Trophoblast cell (in vitro differentiated cells and primary cell): ENCODE measurements around the gene ACSL1. TPM values are rescaled to one million over a fixed set of nuclear protein-coding genes. Genes with fewer than 3 reads are reported as not detected.

Experiments
- DNase-seq, 2 donors: peaks; one replicate each; pipeline ENCODE4 v3.0.0-alpha.2; 2016
- H2AFZ ChIP-seq: 2 replicates; pipeline ENCODE4 v1.6.1; 2013; ENCODE audit warnings: low read length, moderate library complexity, mild to moderate bottlenecking; ENCODE audit not compliant: insufficient read depth, poor library complexity
- H2AK5ac ChIP-seq: 2 replicates; pipeline ENCODE4 v1.6.1; 2013; ENCODE audit warnings: mild to moderate bottlenecking, low read length
- H2BK120ac ChIP-seq: 2 replicates; pipeline ENCODE4 v1.6.1; 2013; ENCODE audit warnings: low read length, mild to moderate bottlenecking, moderate library complexity; ENCODE audit not compliant: insufficient read depth, poor library complexity
- H2BK12ac ChIP-seq: 2 replicates; pipeline ENCODE4 v1.6.1; 2013; ENCODE audit warnings: mild to moderate bottlenecking, low read length, moderate library complexity
- H2BK5ac ChIP-seq: 2 replicates; pipeline ENCODE4 v1.6.1; 2013; ENCODE audit warnings: low read length, low read depth, moderate library complexity, mild to moderate bottlenecking; ENCODE audit not compliant: poor library complexity
- H3K14ac ChIP-seq: 2 replicates; pipeline ENCODE4 v1.6.1; 2013; ENCODE audit warnings: mild to moderate bottlenecking, low read length
- H3K18ac ChIP-seq: 2 replicates; pipeline ENCODE4 v1.6.1; 2013; ENCODE audit warnings: mild to moderate bottlenecking, low read length
- H3K23ac ChIP-seq: 2 replicates; pipeline ENCODE4 v1.6.1; 2013; ENCODE audit warnings: low read length
- H3K27ac ChIP-seq: 2 replicates; pipeline ENCODE4 v1.5.1; 2013; ENCODE audit warnings: low read depth, mild to moderate bottlenecking, inconsistent platforms, low read length, moderate library complexity
- H3K27me3 ChIP-seq: 2 replicates; pipeline ENCODE4 v1.6.1; 2013; ENCODE audit warnings: inconsistent platforms, mild to moderate bottlenecking, low read length, moderate library complexity; ENCODE audit not compliant: insufficient read depth
- H3K36me3 ChIP-seq, 2 experiments: 1 replicate in 1 of 2; 2 replicates in 1 of 2; pipeline ENCODE4 v1.6.1; 2013; ENCODE audit warnings: low read length in 2 of 2, mild to moderate bottlenecking in 2 of 2, moderate library complexity in 1 of 2; ENCODE audit not compliant: insufficient read depth in 2 of 2, control insufficient read depth in 1 of 2
- H3K4ac ChIP-seq: 2 replicates; pipeline ENCODE4 v1.6.1; 2013; ENCODE audit warnings: low read depth, mild to moderate bottlenecking, low read length, moderate library complexity
- H3K4me1 ChIP-seq, 2 experiments: 1 replicate in 1 of 2; 2 replicates in 1 of 2; pipeline ENCODE4 v1.6.1; 2013; ENCODE audit warnings: low read length in 2 of 2, mild to moderate bottlenecking in 2 of 2, moderate library complexity in 1 of 2; ENCODE audit not compliant: insufficient read depth in 2 of 2, control insufficient read depth in 1 of 2
- H3K4me2 ChIP-seq: 2 replicates; pipeline ENCODE4 v1.6.1; 2013; ENCODE audit warnings: inconsistent platforms, mild to moderate bottlenecking, low read length, moderate library complexity
- H3K4me3 ChIP-seq: 2 replicates; pipeline ENCODE4 v1.5.1; 2013; ENCODE audit warnings: mild to moderate bottlenecking, low read depth, low read length, inconsistent platforms
- H3K79me1 ChIP-seq: one replicate; pipeline ENCODE4 v1.6.1; 2013; ENCODE audit warnings: low read length
- H3K79me2 ChIP-seq: 2 replicates; pipeline ENCODE4 v1.6.1; 2013; ENCODE audit warnings: low read length, mild to moderate bottlenecking; ENCODE audit not compliant: control insufficient read depth, insufficient read depth, poor library complexity
- H3K9ac ChIP-seq: 2 replicates; pipeline ENCODE4 v1.6.1; 2013; ENCODE audit warnings: mild to moderate bottlenecking, low read length
- H3K9me3 ChIP-seq: 2 replicates; pipeline ENCODE4 v1.6.1; 2013; ENCODE audit warnings: low read depth, mild to moderate bottlenecking, control low read depth, inconsistent platforms, low read length; ENCODE audit not compliant: insufficient read depth
- H4K12ac ChIP-seq: 2 replicates; pipeline ENCODE4 v1.6.1; 2013; ENCODE audit warnings: low read depth, mild to moderate bottlenecking, low read length, moderate library complexity
- H4K8ac ChIP-seq: 2 replicates; pipeline ENCODE4 v1.6.1; 2013; ENCODE audit warnings: low read depth, mild to moderate bottlenecking, low read length, moderate library complexity
- H4K91ac ChIP-seq: one replicate; pipeline ENCODE4 v1.6.1; 2013; ENCODE audit warnings: low read depth, mild to moderate bottlenecking, low read length, moderate library complexity
- WGBS: extraction: QIAGEN DNeasy Blood & Tissue Kit; methylation state at CpG from one replicate; pipeline ENCODE4 v1.1.7; 2013; ENCODE audit warnings: missing lambda C conversion rate; ENCODE audit not compliant: insufficient read length, insufficient coverage; ENCODE audit errors: extremely low coverage; 5-methylcytosine and 5-hydroxymethylcytosine counted together
- polyA plus RNA-seq: library from polyadenylated mRNA; stranded (reverse); fragments of 200-250 nt; gene quantifications from 2 replicates; pipeline ENCODE4 v1.2.3, GENCODE V29; 2013

ACSL1 gene
- 5.9 and 6.4 TPM in 2 replicates for polyA plus RNA-seq

GRCh38 chr4:184825896-184826690, at the start of gene ACSL1:
Gene ACSL1 (minus strand): TSS chr4:184825968. CDS start chr4:184803514, 22,454 bp downstream.
- Histone ChIP-seq H2BK120ac (no peak within 1 kb of the TSS), H3K27ac (no peak within 1 kb of the TSS), H3K23ac (no peak within 1 kb of the TSS), H3K27me3 (peaks cover 18% of the 10 kb centered on the region), H3K79me1 (peaks cover 2% of the 10 kb centered on the region), H3K18ac (peak within 1 kb of the TSS; percentile 49), H3K9me3 (peaks cover 4% of the 10 kb centered on the region), H2AFZ (peak within 1 kb of the TSS; percentile 86), H2BK12ac (peak within 1 kb of the TSS; percentile 39), H3K9ac (peak within 1 kb of the TSS; percentile 63), H4K12ac (no peak within 1 kb of the TSS), H3K4me2 (peak within 1 kb of the TSS; percentile 100), H3K4me1 (peaks cover 12 to 13% of the 10 kb centered on the region in 2 experiments), H2BK5ac (no peak within 1 kb of the TSS), H3K79me2 (no peaks in the 10 kb centered on the region), H3K4me3 (peak within 1 kb of the TSS; percentile 80), H3K14ac (peak within 1 kb of the TSS; percentile 18), H4K91ac (no peak within 1 kb of the TSS), H3K4ac (no peak within 1 kb of the TSS), H3K36me3 (no peaks in the 10 kb centered on the region), H4K8ac (peak within 1 kb of the TSS; percentile 68), H2AK5ac (no peak within 1 kb of the TSS)
- DNase-seq = peak; percentile 70 to 79
- WGBS = no CpG with 5 or more reads among the region's 94 CpGs

- Histone ChIP-seq H3K27me3 (no peaks in the 10 kb centered on the region), H3K79me1 (no peaks in the 10 kb centered on the region), H3K4me1 (no peaks in the 10 kb centered on the region), H3K14ac (no peak overlapping the region), H4K91ac (no peak overlapping the region), H3K4me2 (no peak overlapping the region), H3K18ac (no peak overlapping the region), H3K9me3 (peaks cover 1% of the 10 kb centered on the region), H3K4me3 (no peak overlapping the region), H2BK5ac (no peak overlapping the region), H3K4ac (no peak overlapping the region), H2BK12ac (no peak overlapping the region), H2AFZ (no peak overlapping the region), H3K79me2 (no peaks in the 10 kb centered on the region), H3K23ac (no peak overlapping the region), H2BK120ac (no peak overlapping the region), H3K36me3 (no peaks in the 10 kb centered on the region), H4K12ac (no peak overlapping the region), H2AK5ac (no peak overlapping the region), H3K27ac (no peak overlapping the region), H3K9ac (no peak overlapping the region), H4K8ac (no peak overlapping the region)
- DNase-seq = no peak
- no CpG with 5 or more reads among the region's 2 CpGs for WGBS
Observed at GRCh38 chr4:184873054-184873453, 47.3 kb upstream of the ACSL1 start.

- Histone ChIP-seq H2AK5ac (no peak overlapping the region), H3K4ac (no peak overlapping the region), H3K4me3 (no peak overlapping the region), H3K14ac (no peak overlapping the region), H3K4me2 (no peak overlapping the region), H3K18ac (no peak overlapping the region), H4K12ac (no peak overlapping the region), H3K36me3 (no peaks in the 10 kb centered on the region), H3K27ac (no peak overlapping the region), H3K4me1 (no peaks in the 10 kb centered on the region), H2BK12ac (no peak overlapping the region), H2BK5ac (no peak overlapping the region), H4K91ac (no peak overlapping the region), H3K27me3 (no peaks in the 10 kb centered on the region), H4K8ac (no peak overlapping the region), H3K23ac (no peak overlapping the region), H3K9me3 (peaks cover 1% of the 10 kb centered on the region), H3K79me1 (no peaks in the 10 kb centered on the region), H2BK120ac (no peak overlapping the region), H3K79me2 (no peaks in the 10 kb centered on the region), H3K9ac (no peak overlapping the region), H2AFZ (no peak overlapping the region)
- WGBS = no CpG with 5 or more reads among the region's 4 CpGs
- DNase-seq = no peak
Observed at GRCh38 chr4:184870718-184871117, 45.0 kb upstream of the ACSL1 start.

GRCh38 chr4:184868623-184869022, 42.9 kb upstream of the ACSL1 start:
- no peak overlapping the region for H2BK120ac ChIP-seq
- WGBS = no CpG with 5 or more reads among the region's 3 CpGs

More at GRCh38 chr4:184868623-184869022, 42.9 kb upstream of the ACSL1 start:
- H3K4me2 ChIP-seq = no peak overlapping the region
- H3K36me3 ChIP-seq = no peaks in the 10 kb centered on the region
- H4K12ac ChIP-seq = no peak overlapping the region
- H3K79me1 ChIP-seq = no peaks in the 10 kb centered on the region
- H3K18ac ChIP-seq = no peak overlapping the region
- H2BK5ac ChIP-seq = no peak overlapping the region
- no peak overlapping the region for H2AFZ ChIP-seq
- DNase-seq = no peak
- no peaks in the 10 kb centered on the region for H3K79me2 ChIP-seq
- H3K9ac ChIP-seq = no peak overlapping the region
- no peak overlapping the region for H3K4ac ChIP-seq
- H2BK12ac ChIP-seq = no peak overlapping the region
- H3K9me3 ChIP-seq = peaks cover 1% of the 10 kb centered on the region
- no peak overlapping the region for H3K14ac ChIP-seq
- H3K4me1 ChIP-seq = no peaks in the 10 kb centered on the region
- no peak overlapping the region for H4K8ac ChIP-seq
- H3K4me3 ChIP-seq = no peak overlapping the region
- no peak overlapping the region for H3K27ac ChIP-seq
- H3K27me3 ChIP-seq = no peaks in the 10 kb centered on the region
- H4K91ac ChIP-seq = no peak overlapping the region
- H3K23ac ChIP-seq = no peak overlapping the region
- H2AK5ac ChIP-seq = no peak overlapping the region
